ENCODE data around the gene MMP15.

DNA sequence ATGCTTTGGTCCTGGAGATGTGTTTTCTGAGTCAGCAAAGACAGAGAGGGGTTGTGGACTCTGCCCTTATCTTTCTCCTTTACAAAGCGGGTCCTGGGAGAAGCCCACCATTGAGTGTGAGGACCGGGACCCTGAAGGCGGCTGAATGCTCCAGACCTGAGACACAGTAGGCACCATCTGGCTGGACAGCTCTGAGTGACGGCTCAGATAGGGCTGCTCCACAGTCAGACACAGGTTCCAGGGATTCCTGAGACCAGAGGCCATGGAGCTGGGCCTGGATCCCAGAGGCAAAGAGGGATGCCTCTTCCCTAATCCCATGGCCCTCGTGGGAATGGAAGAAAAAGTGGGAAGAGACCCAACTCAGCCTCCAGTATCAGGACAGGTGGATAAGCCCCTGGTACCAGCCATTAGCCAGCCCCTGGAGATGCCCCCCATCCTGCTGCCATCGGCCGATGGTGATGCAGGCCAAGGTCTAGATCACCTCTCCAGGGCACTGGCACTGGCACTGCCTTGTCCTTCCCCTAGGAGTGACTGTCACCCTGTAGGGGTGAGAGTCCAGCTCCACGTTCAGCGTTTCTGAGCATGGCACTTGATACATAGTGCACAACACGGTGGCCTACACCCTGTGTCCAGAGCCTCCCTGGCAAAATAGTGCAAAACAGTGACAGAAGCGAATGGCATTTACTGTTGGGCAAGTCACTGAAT, 4.7 kb downstream of the MMP15 start:
- TF ChIP-seq CTCF (optimal IDR thresholded peaks at IDR 0.05 in 1 of 3, IDR thresholded peaks at IDR 0.05 in 1 of 3, conservative IDR thresholded peaks at IDR 0.05 in 1 of 3; ENCODE audit: extremely low read depth in 1 of 3, insufficient read depth in 2 of 3, low read length in 3 of 3): no peak
- TF ChIP-seq EZH2 (IDR thresholded peaks at IDR 0.05; ENCODE audit: low read length): no peak

Data from keratinocyte (primary cell).